ENCODE results near the gene SERPINE1.

SERPINE1 gene

GRCh38 chr7:101163279-101164070 lies 36.6 kb downstream of the SERPINE1 start:
- peak; percentile 77 for DNase-seq
- H3K4me3 ChIP-seq (ENCODE audit: low read depth, low read length): peak overlapping the region; percentile 97
- no peak for TF ChIP-seq CTCF (IDR thresholded peaks at IDR 0.05; ENCODE audit: low read depth, low read length)
- no peaks in the 10 kb centered on the region for H3K9me3 ChIP-seq
- no peaks in the 10 kb centered on the region for H3K27me3 ChIP-seq
- H3K36me3 ChIP-seq: peaks cover 15% of the 10 kb centered on the region
- H3K4me1 ChIP-seq: peaks cover 16% of the 10 kb centered on the region

- DNase-seq: peak; percentile 46
- Histone ChIP-seq H3K9me3 (no peaks in the 10 kb centered on the region), H3K27me3 (peaks cover 2% of the 10 kb centered on the region; the same call in 1 of the 2 replicates), H3K4me3 (ENCODE audit: low read depth, low read length) (peak overlapping the region; percentile 97), H3K4me1 (peaks cover 18% of the 10 kb centered on the region), H3K36me3 (peaks cover 8% of the 10 kb centered on the region)
- no peak for TF ChIP-seq CTCF (IDR thresholded peaks at IDR 0.05; ENCODE audit: low read depth, low read length)
Measured at GRCh38 chr7:101164071-101164840, 37.4 kb downstream of the SERPINE1 start.

- peak; percentile 98 for DNase-seq
- Histone ChIP-seq H3K4me3 (ENCODE audit: low read depth, low read length) (peak within 1 kb of the TSS; percentile 97), H3K36me3 (peaks cover 8% of the 10 kb centered on the region), H3K27me3 (peaks cover 7% of the 10 kb centered on the region), H3K9me3 (no peaks in the 10 kb centered on the region), H3K4me1 (peaks cover 17% of the 10 kb centered on the region)
- TF ChIP-seq CTCF (IDR thresholded peaks at IDR 0.05; ENCODE audit: low read depth, low read length): no peak
Measured at GRCh38 chr7:101165075-101165957, 38.4 kb downstream of the SERPINE1 start, which contains the start of gene VGF. TSS of gene VGF (minus strand) at chr7:101165569. CDS start at chr7:101164843, 726 bp downstream.

- Histone ChIP-seq H3K36me3 (peaks cover 8% of the 10 kb centered on the region; the same call in 1 of the 2 replicates), H3K27me3 (peaks cover 15% of the 10 kb centered on the region), H3K4me1 (peaks cover 16% of the 10 kb centered on the region), H3K9me3 (no peaks in the 10 kb centered on the region), H3K4me3 (ENCODE audit: low read depth, low read length) (peak overlapping the region; percentile 97)
- no peak for TF ChIP-seq CTCF (IDR thresholded peaks at IDR 0.05; ENCODE audit: low read depth, low read length)
- DNase-seq: no peak
Measured at GRCh38 chr7:101165958-101166647, 39.2 kb downstream of the SERPINE1 start.

- peaks cover 20% of the 10 kb centered on the region for H3K27me3 ChIP-seq
- H3K36me3 ChIP-seq: peaks cover 8% of the 10 kb centered on the region; the same call in 1 of the 2 replicates
- H3K4me3 ChIP-seq (ENCODE audit: low read depth, low read length): peak overlapping the region; percentile 97
- no peaks in the 10 kb centered on the region for H3K9me3 ChIP-seq
- TF ChIP-seq CTCF (IDR thresholded peaks at IDR 0.05; ENCODE audit: low read depth, low read length): no peak
- no peak for DNase-seq
- H3K4me1 ChIP-seq: peaks cover 16% of the 10 kb centered on the region
Measured at GRCh38 chr7:101166648-101166908, 39.7 kb downstream of the SERPINE1 start.
